Nephron (organoid): ENCODE data around the gene ATP6V0C.

ENCODE experiments used
- H3K27ac Mint-ChIP-seq, 3 experiments: 2 replicates each; pipeline ENCODE4 v1.8.0; 2020; ENCODE audit warnings: mixed read lengths in 3 of 3, mild to moderate bottlenecking in 2 of 3, moderate library complexity in 1 of 3
- H3K27me3 Mint-ChIP-seq: 2 replicates; pipeline ENCODE4 v1.8.0; 2021; ENCODE audit warnings: low read depth, mild to moderate bottlenecking, moderate library complexity, mixed read lengths
- H3K36me3 Mint-ChIP-seq: 2 replicates; pipeline ENCODE4 v1.8.0; 2020; ENCODE audit warnings: low read depth, mixed read lengths
- H3K4me1 Mint-ChIP-seq: 2 replicates; pipeline ENCODE4 v1.8.0; 2020; ENCODE audit warnings: mixed read lengths
- H3K4me3 Mint-ChIP-seq, 3 experiments: 2 replicates each; pipeline ENCODE4 v1.8.0; 2020; ENCODE audit warnings: mild to moderate bottlenecking in 3 of 3, mixed read lengths in 3 of 3, moderate library complexity in 2 of 3
- H3K9me3 Mint-ChIP-seq: 2 replicates; pipeline ENCODE4 v1.8.0; 2020; ENCODE audit warnings: mixed read lengths
- TF ChIP-seq, protein P1 (sequence below), 3 experiments: fragments of 200-600 bp; sonication (generic); IDR thresholded peaks; one replicate each; pipeline ENCODE4 v1.5.0; 2021; ENCODE audit warnings: antibody characterized with exemption in 3 of 3; ENCODE audit not compliant: unreplicated experiment in 3 of 3

Gene ATP6V0C

DNA sequence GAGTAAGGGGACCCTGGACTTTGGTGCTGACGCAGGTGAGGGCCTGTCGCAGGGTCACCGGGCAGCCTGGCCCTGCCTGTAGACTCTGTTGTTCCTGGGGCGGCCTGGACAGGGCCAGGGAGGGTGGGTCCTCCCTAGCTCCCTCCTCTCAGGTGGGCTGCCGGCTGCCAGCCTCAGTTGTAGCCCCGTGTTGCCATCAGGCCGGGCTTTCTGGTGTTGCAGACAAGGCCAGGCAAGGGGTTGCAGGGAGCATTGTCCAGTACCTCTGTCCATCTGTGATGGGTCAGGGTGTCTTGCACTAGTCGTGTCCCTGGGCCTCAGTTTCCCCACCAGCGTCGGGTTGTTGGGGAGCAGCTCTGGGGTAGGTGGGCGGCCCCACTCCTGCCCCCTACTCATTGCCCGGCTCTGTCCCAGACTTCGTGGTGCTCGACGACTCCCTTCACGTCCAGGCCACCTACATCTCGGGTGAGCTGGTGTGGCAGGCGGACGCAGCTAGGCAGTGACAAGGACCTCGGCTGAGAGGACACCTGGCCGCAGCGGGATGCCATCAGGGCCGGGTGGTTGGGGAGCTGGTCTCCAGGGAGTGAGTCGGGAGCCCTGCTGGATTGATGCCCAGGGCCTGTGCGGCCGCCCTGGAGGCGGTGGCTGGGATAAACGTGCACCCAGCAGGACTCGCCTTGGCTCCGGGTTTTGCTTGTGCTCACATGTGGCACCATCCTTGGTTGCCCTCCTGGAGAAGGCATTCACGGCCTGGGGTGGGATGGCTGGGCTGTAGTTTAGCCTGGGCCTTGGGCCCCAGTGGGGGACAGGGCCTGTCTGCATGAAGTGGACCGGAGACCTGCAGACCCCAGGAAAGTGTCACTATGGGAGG, 15.5 kb downstream of the ATP6V0C start:
- peaks cover 7% of the 10 kb centered on the region for H3K36me3 Mint-ChIP-seq
- H3K4me1 Mint-ChIP-seq = peaks cover 5% of the 10 kb centered on the region
- no peaks in the 10 kb centered on the region for H3K9me3 Mint-ChIP-seq
- H3K27ac Mint-ChIP-seq = no peak overlapping the region
- H3K4me3 Mint-ChIP-seq = no peak overlapping the region
- TF ChIP-seq, protein P1, sequence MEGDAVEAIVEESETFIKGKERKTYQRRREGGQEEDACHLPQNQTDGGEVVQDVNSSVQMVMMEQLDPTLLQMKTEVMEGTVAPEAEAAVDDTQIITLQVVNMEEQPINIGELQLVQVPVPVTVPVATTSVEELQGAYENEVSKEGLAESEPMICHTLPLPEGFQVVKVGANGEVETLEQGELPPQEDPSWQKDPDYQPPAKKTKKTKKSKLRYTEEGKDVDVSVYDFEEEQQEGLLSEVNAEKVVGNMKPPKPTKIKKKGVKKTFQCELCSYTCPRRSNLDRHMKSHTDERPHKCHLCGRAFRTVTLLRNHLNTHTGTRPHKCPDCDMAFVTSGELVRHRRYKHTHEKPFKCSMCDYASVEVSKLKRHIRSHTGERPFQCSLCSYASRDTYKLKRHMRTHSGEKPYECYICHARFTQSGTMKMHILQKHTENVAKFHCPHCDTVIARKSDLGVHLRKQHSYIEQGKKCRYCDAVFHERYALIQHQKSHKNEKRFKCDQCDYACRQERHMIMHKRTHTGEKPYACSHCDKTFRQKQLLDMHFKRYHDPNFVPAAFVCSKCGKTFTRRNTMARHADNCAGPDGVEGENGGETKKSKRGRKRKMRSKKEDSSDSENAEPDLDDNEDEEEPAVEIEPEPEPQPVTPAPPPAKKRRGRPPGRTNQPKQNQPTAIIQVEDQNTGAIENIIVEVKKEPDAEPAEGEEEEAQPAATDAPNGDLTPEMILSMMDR (IDR thresholded peaks at IDR 0.05; ENCODE audit: unreplicated experiment in 3 of 3) = no peak
- H3K27me3 Mint-ChIP-seq = no peaks in the 10 kb centered on the region

DNA sequence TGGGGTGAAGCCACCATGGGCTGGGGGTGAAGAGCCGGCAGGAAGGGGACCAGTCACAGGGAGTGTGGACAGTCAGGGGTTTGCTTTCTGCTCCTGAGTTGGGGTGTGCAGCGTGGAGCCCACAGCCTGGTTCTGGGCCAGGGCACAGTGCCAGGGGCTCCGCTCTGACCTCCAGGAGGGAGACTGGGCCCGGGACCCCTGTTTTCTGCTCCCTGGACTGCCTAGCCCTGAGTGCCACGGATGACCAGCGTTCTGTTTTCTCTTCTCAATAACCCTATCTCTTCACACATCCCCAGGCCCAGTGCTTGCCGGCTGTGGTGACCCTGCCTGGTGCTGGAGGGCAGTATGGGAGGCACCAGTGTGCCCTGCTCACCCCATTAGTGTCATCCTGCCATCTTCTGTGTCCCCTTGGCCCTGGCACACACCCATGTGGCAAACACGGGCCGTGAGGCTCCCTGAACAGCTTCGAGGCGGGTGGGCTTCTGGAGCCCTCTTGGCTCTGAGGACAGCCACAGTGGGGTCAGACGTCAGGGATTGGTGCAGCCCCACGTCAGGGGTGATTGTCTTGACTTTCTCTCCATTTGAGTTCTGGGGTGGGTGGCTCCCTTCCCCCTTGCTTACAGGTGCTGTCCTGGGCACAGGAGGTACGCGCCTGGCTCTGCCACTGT, 16.3 kb downstream of the ATP6V0C start:
- Mint-ChIP-seq H3K36me3 (no peaks in the 10 kb centered on the region), H3K27ac (no peak overlapping the region), H3K27me3 (no peaks in the 10 kb centered on the region), H3K4me3 (peak overlapping the region; percentile 58 to 67 (median 66)), H3K9me3 (no peaks in the 10 kb centered on the region), H3K4me1 (peaks cover 5% of the 10 kb centered on the region)
- TF ChIP-seq, protein P1 (IDR thresholded peaks at IDR 0.05; ENCODE audit: unreplicated experiment in 3 of 3) = no peak

DNA sequence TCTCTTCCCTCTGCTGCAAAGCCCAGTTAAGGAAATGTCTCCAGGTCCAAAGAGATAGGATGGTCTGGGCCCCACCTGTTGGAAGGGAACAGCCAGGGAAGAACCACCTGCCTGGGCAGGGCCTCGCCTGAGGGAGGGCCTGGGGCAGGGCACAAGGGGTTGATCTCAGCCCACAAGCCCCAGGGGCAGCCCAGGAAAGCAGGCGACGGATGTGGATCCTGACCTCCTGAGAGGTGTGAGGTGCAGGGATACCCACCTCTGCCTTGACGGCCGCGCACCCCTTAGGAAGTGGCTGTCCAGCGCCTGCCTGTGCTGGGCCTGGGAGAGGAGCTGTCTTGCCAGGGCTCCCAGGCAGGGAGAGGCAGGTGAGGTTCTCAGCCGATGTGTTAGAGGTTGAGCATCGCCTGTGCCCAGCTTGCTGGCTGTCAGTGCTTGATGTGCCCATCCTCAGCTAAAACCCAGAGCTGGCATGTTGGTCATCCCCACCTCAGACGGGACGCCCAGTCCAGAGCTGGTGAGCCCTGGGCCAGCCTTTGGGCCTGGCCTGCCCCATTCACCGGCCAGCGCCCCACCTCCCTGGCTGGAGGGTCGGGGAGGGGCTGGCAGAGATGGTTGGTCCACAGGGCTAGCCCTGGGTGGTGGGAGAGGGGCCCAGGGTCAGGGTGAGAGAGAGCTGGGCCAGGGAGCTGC, 17.0 kb downstream of the ATP6V0C start:
- H3K27ac Mint-ChIP-seq = peak overlapping the region in 1 of 3 experiments; percentile 41
- H3K36me3 Mint-ChIP-seq = no peaks in the 10 kb centered on the region
- H3K4me3 Mint-ChIP-seq = peak overlapping the region; percentile 91 to 94 (median 91)
- peaks cover 5% of the 10 kb centered on the region for H3K4me1 Mint-ChIP-seq
- no peaks in the 10 kb centered on the region for H3K27me3 Mint-ChIP-seq
- TF ChIP-seq, protein P1 (IDR thresholded peaks at IDR 0.05; ENCODE audit: unreplicated experiment in 3 of 3) = no peak
- no peaks in the 10 kb centered on the region for H3K9me3 Mint-ChIP-seq

DNA sequence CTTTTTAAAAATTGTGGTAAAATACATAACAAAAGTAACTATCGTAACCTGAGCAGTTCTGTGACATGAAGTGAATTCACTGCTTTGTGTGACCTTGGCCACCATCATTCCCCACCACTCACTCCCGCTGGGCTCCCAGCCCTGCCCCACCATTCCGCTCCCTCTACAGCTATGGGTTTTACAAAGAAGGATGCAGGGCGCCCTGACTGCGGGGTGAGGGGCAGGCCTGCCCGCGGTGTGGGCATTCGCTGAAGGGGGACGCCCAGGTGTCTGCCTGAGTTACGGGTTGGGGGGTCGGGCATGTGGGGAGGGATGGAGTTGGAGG, 17.6 kb downstream of the ATP6V0C start, which contains the start of gene CEMP1:
Gene CEMP1 (minus strand): TSS at position 38 of the 325 bp plus-strand sequence. CDS start 335 bp downstream, outside the sequence.
- H3K36me3 Mint-ChIP-seq = no peaks in the 10 kb centered on the region
- H3K27ac Mint-ChIP-seq = peak within 1 kb of the TSS; percentile 83 to 96 (median 88)
- H3K27me3 Mint-ChIP-seq = no peaks in the 10 kb centered on the region
- H3K4me1 Mint-ChIP-seq = peaks cover 5% of the 10 kb centered on the region
- no peaks in the 10 kb centered on the region for H3K9me3 Mint-ChIP-seq
- peak within 1 kb of the TSS; percentile 91 to 94 (median 91) for H3K4me3 Mint-ChIP-seq
- TF ChIP-seq, protein P1 (IDR thresholded peaks at IDR 0.05; ENCODE audit: unreplicated experiment in 3 of 3) = no peak

DNA sequence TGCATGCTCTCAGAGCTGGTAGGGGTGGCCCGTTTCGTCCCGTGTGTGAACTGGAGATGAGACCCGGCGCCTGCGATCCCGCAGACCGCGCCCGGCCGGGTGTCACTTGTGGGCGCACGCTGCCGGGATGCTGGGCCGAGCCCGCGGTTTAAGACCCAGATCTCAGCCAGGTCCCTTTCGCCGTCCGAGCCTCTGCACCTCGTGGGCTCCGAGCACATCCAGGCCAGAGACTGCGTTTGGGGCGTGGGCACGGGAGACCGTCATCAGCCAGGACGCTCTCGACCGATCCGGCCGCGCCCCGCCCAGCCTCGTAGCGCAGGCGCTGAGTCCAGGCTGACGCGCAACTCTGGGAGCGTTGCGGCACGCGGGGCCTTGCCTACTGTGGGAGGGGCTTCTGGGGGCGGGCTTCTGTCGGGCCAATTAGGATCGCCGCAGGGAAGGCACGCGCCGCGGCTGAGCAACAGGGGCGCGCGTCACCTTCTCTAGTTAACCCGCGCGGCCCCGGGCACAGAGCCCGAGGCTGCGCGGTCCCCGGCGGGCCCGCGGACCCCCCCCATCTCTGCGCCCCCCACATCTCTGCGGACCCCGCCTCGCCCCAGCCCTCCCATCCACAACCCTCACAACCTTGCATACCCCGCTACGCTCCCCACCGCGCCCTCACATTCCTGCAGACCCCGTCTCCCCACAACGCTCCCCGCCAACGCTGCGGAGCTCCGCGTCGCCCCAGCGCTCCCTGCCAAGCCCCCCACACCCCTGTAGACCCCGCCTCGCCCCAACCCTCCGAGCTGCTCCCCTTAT, 18.1 kb downstream of the ATP6V0C start:
- peak overlapping the region; percentile 83 to 96 (median 88) for H3K27ac Mint-ChIP-seq
- no peaks in the 10 kb centered on the region for H3K36me3 Mint-ChIP-seq
- TF ChIP-seq, protein P1 (IDR thresholded peaks at IDR 0.05; ENCODE audit: unreplicated experiment in 3 of 3) = no peak
- no peaks in the 10 kb centered on the region for H3K27me3 Mint-ChIP-seq
- no peaks in the 10 kb centered on the region for H3K9me3 Mint-ChIP-seq
- peak overlapping the region; percentile 91 to 94 (median 91) for H3K4me3 Mint-ChIP-seq
- peaks cover 5% of the 10 kb centered on the region for H3K4me1 Mint-ChIP-seq
